22Rv1 (cell line): Measurements from ENCODE around the gene COG5.

Experiments used
- CTCF ChIP-seq: fragments of 450-650 bp; IDR thresholded peaks from 2 replicates; pipeline ENCODE4 v1.5.1; 2017; ENCODE audit warnings: mild to moderate bottlenecking
- ZFX ChIP-seq: fragments of 450-650 bp; IDR thresholded peaks from 2 replicates; pipeline ENCODE4 v1.6.1; 2017; ENCODE audit warnings: antibody characterized with exemption, borderline replicate concordance

- TF ChIP-seq CTCF: no peak
- TF ChIP-seq ZFX: no peak
These were observed 310.1 kb downstream of the COG5 start for GRCh38 chr7:107253599-107253998.
